HepG2 (cell line): ENCODE results near the gene RNF113A. TPM values are rescaled to one million over a fixed set of nuclear protein-coding genes. Genes with fewer than 3 reads are reported as not detected.
A peak's percentile ranks its signal among the peaks of the same experiment; 100 is the strongest.

ENCODE experiments used
- ATAC-seq: fragments of 200-7000 bp; cut with Tn5 transposase; 3 replicates; pipeline ENCODE4 v1.9.1; 2020; ENCODE audit warnings: mild to moderate bottlenecking, moderate library complexity
- BruUV-seq: library from RNA; stranded (reverse); fragments of 400-500 nt; replicated peaks from 2 replicates; lab custom pipeline; 2021; lab: Mats Ljungman, UMichigan
- CTCF ChIA-PET: fragments of 300-600 bp; formaldehyde crosslinking; extraction: SDS; loops from one replicate; lab custom pipeline; 2021; ENCODE audit warnings: low total read pairs, inconsistent platforms, low intra/inter-chr PET ratio; lab: Yijun Ruan, JAX
- POLR2A ChIA-PET: fragments of 350-600 bp; sonication (Branson Sonifier 250); formaldehyde crosslinking; loops from one replicate; lab custom pipeline; 2020; ENCODE audit warnings: antibody characterized with exemption, inconsistent platforms; lab: Yijun Ruan, JAX
- DNase-seq: peaks from one replicate; pipeline ENCODE4 v3.0.0-alpha.2; 2015; ENCODE audit warnings: low spot score
- FAIRE-seq: peaks from 3 replicates; lab custom pipeline; 2011; peaks lifted over from hg19 to GRCh38; lab: Jason Lieb, UNC
- H2AFZ ChIP-seq: one replicate; pipeline ENCODE4 v1.6.1; 2011; ENCODE audit warnings: low read length, inconsistent platforms
- H3K27ac ChIP-seq: fragments of 300-600 bp; 3 replicates; pipeline ENCODE4 v1.8.0; 2011; ENCODE audit warnings: mixed run types, mild to moderate bottlenecking, mixed read lengths, low read length, inconsistent platforms; ENCODE audit not compliant: insufficient read depth; ENCODE audit errors: extremely low read length
- H3K27me3 ChIP-seq, 2 experiments: fragments of 200-600 bp in 1 of 2; 2 replicates in 1 of 2; 3 replicates in 1 of 2; pipeline versions ENCODE4 v1.6.0 to v1.8.0; 2011; ENCODE audit warnings: low read length in 2 of 2, mild to moderate bottlenecking in 2 of 2, moderate library complexity in 2 of 2, inconsistent platforms in 1 of 2; ENCODE audit not compliant: insufficient read depth in 2 of 2, control insufficient read depth in 1 of 2
- H3K36me3 ChIP-seq, 2 experiments: fragments of 200-600 bp in 1 of 2; replicated peaks in 1 of 2; 2 replicates in 1 of 2; 3 replicates in 1 of 2; pipeline versions ENCODE4 v1.5.1 to v1.8.0; 2011; ENCODE audit warnings: low read length in 2 of 2, inconsistent platforms in 1 of 2; ENCODE audit not compliant: insufficient read depth in 2 of 2, control insufficient read depth in 1 of 2
- H3K4me1 ChIP-seq: 2 replicates; pipeline ENCODE4 v1.5.1; 2012; ENCODE audit warnings: low read length, inconsistent platforms; ENCODE audit not compliant: insufficient read depth
- H3K4me2 ChIP-seq: 2 replicates; pipeline ENCODE4 v1.6.0; 2011; ENCODE audit warnings: low read depth, low read length, inconsistent platforms
- H3K4me3 ChIP-seq, 3 experiments: fragments of 200-600 bp in 1 of 3; sonication (generic), shearing (Covaris generic) in 1 of 3; replicated peaks in 1 of 3; 2 replicates each; pipeline ENCODE4 v1.5.1; 2011 to 2016; ENCODE audit warnings: low read length in 3 of 3, inconsistent platforms in 2 of 3, low read depth in 2 of 3, mild to moderate bottlenecking in 2 of 3, control low read depth in 1 of 3, mixed read lengths in 1 of 3; ENCODE audit not compliant: insufficient read depth in 1 of 3
- H3K79me2 ChIP-seq: one replicate; pipeline ENCODE4 v1.6.1; 2011; ENCODE audit warnings: low read length, inconsistent platforms; ENCODE audit not compliant: insufficient read depth
- H3K9ac ChIP-seq: 2 replicates; pipeline ENCODE4 v1.6.0; 2011; ENCODE audit warnings: mild to moderate bottlenecking, low read depth, low read length, inconsistent platforms; ENCODE audit not compliant: insufficient read depth
- H3K9me3 ChIP-seq: 2 replicates; pipeline ENCODE4 v1.5.1; 2012; ENCODE audit warnings: mild to moderate bottlenecking, low read length
- H4K20me1 ChIP-seq: 2 replicates; pipeline ENCODE4 v1.6.0; 2011; ENCODE audit warnings: inconsistent platforms, mild to moderate bottlenecking, low read length, moderate library complexity; ENCODE audit not compliant: insufficient read depth
- CEBPG ChIP-seq: IDR thresholded peaks from 2 replicates; pipeline ENCODE4 v1.6.1; 2016
- ETV5 ChIP-seq: IDR thresholded peaks from 2 replicates; pipeline ENCODE4 v1.6.1; 2018; ENCODE audit warnings: missing biosample characterization, missing genetic modification reagents, inconsistent platforms, borderline replicate concordance
- NONO ChIP-seq, 2 experiments: fragments of 450-650 bp in 1 of 2; sonication (generic) in 1 of 2; formaldehyde crosslinking in 1 of 2; IDR thresholded peaks in 1 of 2; conservative IDR thresholded peaks in 1 of 2; 2 replicates each; pipeline versions ENCODE4 v1.6.1 to v1.8.0; 2017 to 2022; ENCODE audit warnings: mild to moderate bottlenecking in 1 of 2, missing genetic modification reagents in 1 of 2, moderate library complexity in 1 of 2
- RAD21 ChIP-seq: fragments of 450-650 bp; formaldehyde crosslinking; IDR thresholded peaks from 2 replicates; pipeline ENCODE4 v1.5.0; 2020; ENCODE audit warnings: mild to moderate bottlenecking
- SMC3 ChIP-seq: IDR thresholded peaks from 2 replicates; pipeline ENCODE4 v1.6.1; 2011; ENCODE audit warnings: low read length, improper control_type of control experiment
- STAG1 ChIP-seq: sonication (generic); formaldehyde crosslinking; IDR thresholded peaks from 2 replicates; pipeline ENCODE4 v1.4.0; 2020; ENCODE audit warnings: missing genetic modification reagents
- YEATS2 ChIP-seq: sonication (generic); formaldehyde crosslinking; IDR thresholded peaks from 2 replicates; pipeline ENCODE4 v1.4.0; 2020; ENCODE audit warnings: missing genetic modification reagents, borderline replicate concordance
- ZNF282 ChIP-seq: fragments of 450-650 bp; IDR thresholded peaks from 2 replicates; pipeline ENCODE4 v1.6.1; 2018; ENCODE audit not compliant: partially characterized antibody
- WGBS: methylation state at CpG from one replicate; pipeline ENCODE4 v1.1.6; 2017; ENCODE audit warnings: low lambda C conversion rate; 5-methylcytosine and 5-hydroxymethylcytosine counted together
- in situ Hi-C: cut with HindIII; loops from 2 replicates; pipeline ENCODE4 v1.10.0; 2017; ENCODE audit warnings: low pct_unique_long_range_greater_than_20kb; ENCODE audit not compliant: extremely low pct_ligation_motif_present
- intact Hi-C: fragments of 100-400 bp; cut with micrococcal nuclease; formaldehyde crosslinking; loops from one replicate; pipeline ENCODE4 v1.10.0; 2022; ENCODE audit not compliant: unreplicated experiment
- polyA plus RNA-seq, 8 experiments: library from polyadenylated mRNA; depleted of rRNA in 3 of 8; stranded (reverse) in 7 of 8; unstranded in 1 of 8; fragments of >200 nt; fragmentation: Illumina TruSeq in 4 of 8; extraction: Trizol in 4 of 8; gene quantifications; 2 replicates each; pipeline versions ENCODE4 v1.2.1 to v1.2.3, GENCODE V29; 2011 to 2016; ENCODE audit warnings: low read depth in 4 of 8, missing spikeins in 1 of 8, mixed read lengths in 1 of 8; ENCODE audit not compliant: insufficient read depth in 1 of 8
- total RNA-seq, 5 experiments: library from RNA; depleted of rRNA; stranded (reverse); fragments of >200 nt; fragmentation: Illumina TruSeq; extraction: Trizol; gene quantifications; 2 replicates each; pipeline ENCODE4 v1.2.3, GENCODE V29; 2016; ENCODE audit warnings: low read depth in 1 of 5
- TF ChIP-seq, protein P1 (sequence below): sonication (generic); formaldehyde crosslinking; IDR thresholded peaks from 2 replicates; pipeline ENCODE4 v1.8.0; 2022; ENCODE audit warnings: mild to moderate bottlenecking, missing genetic modification reagents; ENCODE audit not compliant: insufficient replicate concordance
- TF ChIP-seq, protein P2 (sequence below): sonication (generic); formaldehyde crosslinking; IDR thresholded peaks from 2 replicates; pipeline ENCODE4 v1.5.0; 2020; ENCODE audit warnings: mild to moderate bottlenecking, missing genetic modification reagents, moderate library complexity
- TF ChIP-seq, protein P3 (sequence below): sonication (generic); formaldehyde crosslinking; IDR thresholded peaks from 2 replicates; pipeline ENCODE4 v1.8.0; 2022; ENCODE audit warnings: mild to moderate bottlenecking, missing genetic modification reagents, moderate library complexity

The RNF113A gene
- total and polyA plus RNA-seq, 2 of the 13 experiments (the other 11 are each of a cell fraction or from before 2014, with no cell fraction given), result 14.0 to 15.4 TPM

DNA sequence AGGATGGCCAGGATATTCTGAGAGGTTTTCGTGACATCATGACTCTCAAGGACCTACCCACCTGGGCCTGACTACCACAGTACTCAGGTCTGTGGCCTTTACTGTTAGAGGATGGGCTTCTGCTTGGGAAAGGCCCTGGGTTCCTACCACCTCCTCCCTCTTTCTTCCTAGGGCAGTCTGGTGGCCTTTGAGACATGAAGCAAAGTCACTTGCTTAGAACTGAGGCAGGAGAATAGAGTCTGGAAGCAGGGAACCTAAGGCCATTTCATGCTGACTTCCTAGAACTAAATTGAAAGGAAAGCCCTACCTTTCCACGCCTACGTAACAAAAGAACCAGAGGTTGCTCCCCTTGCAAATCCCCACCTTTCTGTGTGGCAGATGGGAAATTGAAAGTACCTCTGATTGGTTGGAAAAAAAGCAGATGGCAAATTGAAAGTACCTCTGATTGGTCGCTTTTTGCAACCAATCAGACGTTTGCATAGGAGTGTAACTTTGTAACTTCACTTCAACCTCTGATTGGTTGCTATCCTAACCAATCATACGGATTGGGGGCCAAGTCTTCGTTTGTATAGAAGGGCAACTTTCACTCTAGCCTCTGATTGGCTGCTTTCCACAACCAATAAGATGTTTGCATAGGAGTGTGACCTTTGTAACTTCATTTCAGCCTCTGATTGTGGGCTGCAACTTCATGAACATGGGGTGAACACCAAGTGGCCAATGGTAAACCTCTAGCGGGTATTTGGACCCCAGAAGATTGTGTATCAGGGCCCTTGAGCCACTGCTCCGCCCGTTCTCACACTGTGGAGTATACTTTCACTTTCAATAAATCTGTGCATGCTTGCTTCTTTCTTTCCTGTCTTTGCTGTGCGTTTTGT is 14.3 kb upstream of the RNF113A start (continued):
- TF ChIP-seq YEATS2 (CRISPR knock-in tag) (peak; percentile 65; the same call in 1 of the 2 replicates), ZNF282 (no peak)

DNA sequence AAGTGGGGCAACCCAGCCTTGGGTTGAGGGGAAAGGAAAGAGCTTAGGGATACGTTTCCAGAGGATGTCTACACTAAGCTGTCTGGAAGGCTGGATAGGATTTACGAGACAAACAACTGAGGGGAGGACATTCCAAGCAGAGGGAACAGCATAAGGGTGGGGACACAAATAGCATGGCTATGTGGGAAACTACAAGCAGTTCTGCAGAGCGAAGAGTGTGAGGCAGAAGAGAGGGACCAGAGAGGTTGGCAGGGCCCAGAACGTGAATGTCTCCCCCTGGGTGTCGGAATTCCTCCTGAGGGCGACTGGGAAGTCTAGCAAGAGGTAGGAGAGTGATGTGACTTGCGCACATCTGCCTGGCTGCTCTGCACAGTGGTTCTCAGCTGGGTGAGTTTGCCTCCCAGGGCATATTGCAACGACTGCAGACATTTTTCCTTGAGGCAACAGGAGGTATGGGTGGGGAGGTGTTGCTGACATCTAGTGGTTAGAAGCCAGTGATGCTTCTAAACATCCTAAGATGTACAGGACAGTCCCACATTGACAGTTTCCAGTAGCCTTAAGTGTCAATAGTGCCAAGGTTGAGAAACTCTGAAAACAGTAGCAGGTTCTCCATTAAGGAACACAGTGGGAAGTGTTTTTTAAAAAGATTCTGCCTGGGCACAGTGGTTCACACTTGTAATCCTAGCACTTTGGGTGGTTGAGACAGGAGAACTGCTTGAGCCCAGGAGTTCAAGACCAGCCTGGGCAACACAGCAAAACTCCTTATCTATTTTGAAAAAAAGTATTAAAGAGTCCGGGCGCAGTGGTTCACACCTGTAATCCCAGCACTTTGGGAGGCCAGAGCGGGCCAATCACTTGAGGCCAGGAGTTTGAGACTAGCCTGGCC is 9.3 kb upstream of the RNF113A start:
- no TSS peak for BruUV-seq
- TF ChIP-seq STAG1 (peak; percentile 65), ETV5 (CRISPR knock-in tag) (no peak), CEBPG (0 out of 2 replicates have a peak, but pooled peaks have one; percentile 13), NONO (IDR thresholded peaks at IDR 0.05) (no peak), NONO (CRISPR knock-in tag; conservative IDR thresholded peaks at IDR 0.05) (no peak), RAD21 (0 out of 2 replicates have a peak, but pooled peaks have one; percentile 19), SMC3 (peak; percentile 48; the same call in 1 of the 2 replicates)
- TF ChIP-seq, protein P1, sequence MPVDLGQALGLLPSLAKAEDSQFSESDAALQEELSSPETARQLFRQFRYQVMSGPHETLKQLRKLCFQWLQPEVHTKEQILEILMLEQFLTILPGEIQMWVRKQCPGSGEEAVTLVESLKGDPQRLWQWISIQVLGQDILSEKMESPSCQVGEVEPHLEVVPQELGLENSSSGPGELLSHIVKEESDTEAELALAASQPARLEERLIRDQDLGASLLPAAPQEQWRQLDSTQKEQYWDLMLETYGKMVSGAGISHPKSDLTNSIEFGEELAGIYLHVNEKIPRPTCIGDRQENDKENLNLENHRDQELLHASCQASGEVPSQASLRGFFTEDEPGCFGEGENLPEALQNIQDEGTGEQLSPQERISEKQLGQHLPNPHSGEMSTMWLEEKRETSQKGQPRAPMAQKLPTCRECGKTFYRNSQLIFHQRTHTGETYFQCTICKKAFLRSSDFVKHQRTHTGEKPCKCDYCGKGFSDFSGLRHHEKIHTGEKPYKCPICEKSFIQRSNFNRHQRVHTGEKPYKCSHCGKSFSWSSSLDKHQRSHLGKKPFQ (CRISPR knock-in tag), result no peak
- TF ChIP-seq, protein P2, sequence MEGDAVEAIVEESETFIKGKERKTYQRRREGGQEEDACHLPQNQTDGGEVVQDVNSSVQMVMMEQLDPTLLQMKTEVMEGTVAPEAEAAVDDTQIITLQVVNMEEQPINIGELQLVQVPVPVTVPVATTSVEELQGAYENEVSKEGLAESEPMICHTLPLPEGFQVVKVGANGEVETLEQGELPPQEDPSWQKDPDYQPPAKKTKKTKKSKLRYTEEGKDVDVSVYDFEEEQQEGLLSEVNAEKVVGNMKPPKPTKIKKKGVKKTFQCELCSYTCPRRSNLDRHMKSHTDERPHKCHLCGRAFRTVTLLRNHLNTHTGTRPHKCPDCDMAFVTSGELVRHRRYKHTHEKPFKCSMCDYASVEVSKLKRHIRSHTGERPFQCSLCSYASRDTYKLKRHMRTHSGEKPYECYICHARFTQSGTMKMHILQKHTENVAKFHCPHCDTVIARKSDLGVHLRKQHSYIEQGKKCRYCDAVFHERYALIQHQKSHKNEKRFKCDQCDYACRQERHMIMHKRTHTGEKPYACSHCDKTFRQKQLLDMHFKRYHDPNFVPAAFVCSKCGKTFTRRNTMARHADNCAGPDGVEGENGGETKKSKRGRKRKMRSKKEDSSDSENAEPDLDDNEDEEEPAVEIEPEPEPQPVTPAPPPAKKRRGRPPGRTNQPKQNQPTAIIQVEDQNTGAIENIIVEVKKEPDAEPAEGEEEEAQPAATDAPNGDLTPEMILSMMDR (CRISPR knock-in tag), result peak; percentile 78
- TF ChIP-seq, protein P3, sequence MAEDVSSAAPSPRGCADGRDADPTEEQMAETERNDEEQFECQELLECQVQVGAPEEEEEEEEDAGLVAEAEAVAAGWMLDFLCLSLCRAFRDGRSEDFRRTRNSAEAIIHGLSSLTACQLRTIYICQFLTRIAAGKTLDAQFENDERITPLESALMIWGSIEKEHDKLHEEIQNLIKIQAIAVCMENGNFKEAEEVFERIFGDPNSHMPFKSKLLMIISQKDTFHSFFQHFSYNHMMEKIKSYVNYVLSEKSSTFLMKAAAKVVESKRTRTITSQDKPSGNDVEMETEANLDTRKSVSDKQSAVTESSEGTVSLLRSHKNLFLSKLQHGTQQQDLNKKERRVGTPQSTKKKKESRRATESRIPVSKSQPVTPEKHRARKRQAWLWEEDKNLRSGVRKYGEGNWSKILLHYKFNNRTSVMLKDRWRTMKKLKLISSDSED (CRISPR knock-in tag), result no peak
- TF ChIP-seq, all 625 proteins: peak for 5
- H3K79me2 ChIP-seq, result no peaks in the 10 kb centered on the region

More for the DNA sequence above, 9.3 kb upstream of the RNF113A start:
- Histone ChIP-seq H3K4me3 (no peak overlapping the region), H3K4me1 (no peaks in the 10 kb centered on the region), H3K9me3 (no peaks in the 10 kb centered on the region), H3K9ac (no peak overlapping the region), H3K27ac (no peak overlapping the region), H3K27me3 (no peaks in the 10 kb centered on the region), H3K36me3 (no peaks in the 10 kb centered on the region; a peak in 1 of 5 replicates), H3K4me2 (no peak overlapping the region), H4K20me1 (no peaks in the 10 kb centered on the region), H2AFZ (no peak overlapping the region)
- in situ Hi-C loops, result no loop called here
- DNase-seq (peak; percentile 45), FAIRE-seq (peak; percentile 90), ATAC-seq (peak; percentile 87)
- intact Hi-C loops, result no loop called here
- POLR2A ChIA-PET, result no interaction called here
- CTCF ChIA-PET, result interaction anchor here (1.2 kb wide), 1 partner anchor 153 kb away, joined by 3 read pairs; no protein-coding TSS in a partner anchor
- 90% methylated on average over 8 of the region's 11 CpGs for WGBS
